Smooth muscle cell (in vitro differentiated cells): ENCODE results near the gene URM1. TPM values are rescaled to one million over a fixed set of nuclear protein-coding genes. Genes with fewer than 3 reads are reported as not detected.
"Not testable (repeated sequence)": the region's sequence is repeated elsewhere in the genome, so short reads cannot be mapped to it uniquely, and the experiment has no call there.

Experiments used
- DNase-seq: peaks from one replicate; lab custom pipeline; 2025; ENCODE audit not compliant: unreplicated experiment; lab: John Stamatoyannopoulos, UW
- H2AFZ ChIP-seq: fragments of 200-600 bp; sonication (generic); 2 replicates; pipeline ENCODE4 v1.6.0; 2016; ENCODE audit warnings: antibody characterized with exemption, low read depth, mild to moderate bottlenecking
- H3F3A ChIP-seq: fragments of 200-600 bp; sonication (generic); 2 replicates; pipeline ENCODE4 v1.6.0; 2017; ENCODE audit warnings: antibody characterized with exemption, low read depth
- H3K27ac ChIP-seq: fragments of 200-600 bp; sonication (generic); 2 replicates; pipeline ENCODE4 v1.5.1; 2016; ENCODE audit warnings: low read depth, mild to moderate bottlenecking
- H3K27me3 ChIP-seq: fragments of 200-600 bp; sonication (generic); 2 replicates; pipeline ENCODE4 v1.6.1; 2016; ENCODE audit warnings: low read depth, mild to moderate bottlenecking
- H3K36me3 ChIP-seq: fragments of 200-600 bp; sonication (generic); 2 replicates; pipeline ENCODE4 v1.5.1; 2016; ENCODE audit warnings: low read depth
- H3K4me1 ChIP-seq: fragments of 200-600 bp; sonication (generic); 2 replicates; pipeline ENCODE4 v1.5.1; 2016; ENCODE audit warnings: low read depth
- H3K4me2 ChIP-seq: fragments of 200-600 bp; sonication (generic); 2 replicates; pipeline ENCODE4 v1.6.0; 2016; ENCODE audit warnings: mild to moderate bottlenecking
- H3K4me3 ChIP-seq: fragments of 200-600 bp; sonication (generic); 2 replicates; pipeline ENCODE4 v1.5.1; 2016; ENCODE audit warnings: mild to moderate bottlenecking
- H3K79me2 ChIP-seq: fragments of 200-600 bp; sonication (generic); 2 replicates; pipeline ENCODE4 v1.6.0; 2016; ENCODE audit warnings: low read depth, mild to moderate bottlenecking
- H3K9ac ChIP-seq: fragments of 200-600 bp; sonication (generic); 2 replicates; pipeline ENCODE4 v1.6.0; 2016; ENCODE audit warnings: low read depth
- H3K9me3 ChIP-seq: fragments of 200-600 bp; sonication (generic); replicated peaks from 2 replicates; pipeline ENCODE4 v1.5.1; 2016; ENCODE audit warnings: low read depth
- H4K20me1 ChIP-seq: fragments of 200-600 bp; sonication (generic); 2 replicates; pipeline ENCODE4 v1.6.0; 2016; ENCODE audit warnings: low read depth
- WGBS: methylation state at CpG from one replicate; pipeline ENCODE4 v1.1.7; 2016; ENCODE audit warnings: low lambda C conversion rate; 5-methylcytosine and 5-hydroxymethylcytosine counted together
- polyA plus RNA-seq: library from polyadenylated mRNA; unstranded; fragments of >200 nt; fragmentation: Nextera tagmentation; extraction: Ambion mirVana; gene quantifications from 2 replicates; pipeline ENCODE4 v1.2.1, GENCODE V29; 2016
- total RNA-seq: library from RNA; depleted of rRNA; stranded (reverse); fragments of >200 nt; gene quantifications from 2 replicates; pipeline ENCODE4 v1.2.3, GENCODE V29; 2014
- TF ChIP-seq, protein P1 (sequence below): fragments of 200-600 bp; sonication (generic); IDR thresholded peaks from 2 replicates; pipeline ENCODE4 v1.5.1; 2017; ENCODE audit warnings: borderline replicate concordance, mild to moderate bottlenecking, antibody characterized with exemption; ENCODE audit not compliant: insufficient read depth, poor library complexity, severe bottlenecking

Gene URM1
- total and polyA plus RNA-seq, 2 experiments from 2014 or later, result 27.3 to 48.7 TPM

DNA sequence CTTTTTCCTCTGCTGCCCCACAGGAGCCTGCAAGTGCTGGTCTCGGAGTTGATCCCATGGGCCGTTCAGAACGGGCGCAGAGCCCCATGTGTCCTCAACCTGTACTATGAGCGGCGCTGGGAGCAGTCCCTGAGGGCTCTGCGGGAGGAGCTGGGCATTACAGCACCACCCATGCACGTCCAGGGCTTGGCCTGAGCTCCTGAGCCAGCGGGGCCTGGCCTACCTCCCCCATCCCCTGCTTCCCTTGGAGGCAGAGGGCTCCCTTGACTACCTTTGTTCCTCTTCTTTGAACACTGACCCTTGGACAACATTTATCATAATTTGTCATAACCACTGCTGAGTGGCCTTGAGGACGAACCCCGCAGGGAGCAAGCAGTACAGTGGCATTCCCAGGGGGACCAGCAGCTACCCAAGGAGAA lies 37.7 kb upstream of the URM1 start:
- H3F3A ChIP-seq, result no peaks in the 10 kb centered on the region

DNA sequence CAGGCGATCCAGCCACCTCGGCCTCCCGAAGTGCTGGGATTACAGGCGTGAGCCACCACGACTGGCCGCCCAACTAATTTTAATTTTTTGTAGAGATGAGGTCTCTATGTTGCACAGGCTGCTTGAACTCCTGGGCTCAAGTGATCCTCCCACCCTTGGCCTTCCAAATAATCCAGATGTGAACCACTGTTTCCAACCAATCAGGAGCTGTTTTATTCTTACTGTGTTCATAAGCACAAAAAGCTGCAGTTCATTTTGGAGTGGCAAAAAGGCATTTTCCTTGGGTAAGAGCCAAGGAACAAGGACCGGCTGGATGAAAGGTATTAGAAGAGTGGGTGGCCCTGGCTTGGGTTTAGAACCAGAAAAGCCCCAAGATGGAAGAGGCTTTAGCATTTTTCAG lies 36.0 kb upstream of the URM1 start:
- H3K9me3 ChIP-seq, result no peaks in the 10 kb centered on the region
- WGBS, result 90% methylated on average over 7 of the region's 7 CpGs
- TF ChIP-seq, protein P1, sequence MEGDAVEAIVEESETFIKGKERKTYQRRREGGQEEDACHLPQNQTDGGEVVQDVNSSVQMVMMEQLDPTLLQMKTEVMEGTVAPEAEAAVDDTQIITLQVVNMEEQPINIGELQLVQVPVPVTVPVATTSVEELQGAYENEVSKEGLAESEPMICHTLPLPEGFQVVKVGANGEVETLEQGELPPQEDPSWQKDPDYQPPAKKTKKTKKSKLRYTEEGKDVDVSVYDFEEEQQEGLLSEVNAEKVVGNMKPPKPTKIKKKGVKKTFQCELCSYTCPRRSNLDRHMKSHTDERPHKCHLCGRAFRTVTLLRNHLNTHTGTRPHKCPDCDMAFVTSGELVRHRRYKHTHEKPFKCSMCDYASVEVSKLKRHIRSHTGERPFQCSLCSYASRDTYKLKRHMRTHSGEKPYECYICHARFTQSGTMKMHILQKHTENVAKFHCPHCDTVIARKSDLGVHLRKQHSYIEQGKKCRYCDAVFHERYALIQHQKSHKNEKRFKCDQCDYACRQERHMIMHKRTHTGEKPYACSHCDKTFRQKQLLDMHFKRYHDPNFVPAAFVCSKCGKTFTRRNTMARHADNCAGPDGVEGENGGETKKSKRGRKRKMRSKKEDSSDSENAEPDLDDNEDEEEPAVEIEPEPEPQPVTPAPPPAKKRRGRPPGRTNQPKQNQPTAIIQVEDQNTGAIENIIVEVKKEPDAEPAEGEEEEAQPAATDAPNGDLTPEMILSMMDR, result no peak

More for the DNA sequence above, 37.7 kb upstream of the URM1 start:
- 94% methylated on average over 11 of the region's 11 CpGs for WGBS
- Histone ChIP-seq H3K4me1 (no peaks in the 10 kb centered on the region), H3K4me3 (no peak overlapping the region), H2AFZ (no peak overlapping the region), H3K79me2 (no peaks in the 10 kb centered on the region), H3K36me3 (no peaks in the 10 kb centered on the region), H4K20me1 (no peaks in the 10 kb centered on the region), H3K9me3 (no peaks in the 10 kb centered on the region), H3K27me3 (no peaks in the 10 kb centered on the region), H3K4me2 (no peak overlapping the region), H3K27ac (no peak overlapping the region), H3K9ac (no peak overlapping the region)
- TF ChIP-seq, protein P1, result no peak
- no peak for DNase-seq

DNA sequence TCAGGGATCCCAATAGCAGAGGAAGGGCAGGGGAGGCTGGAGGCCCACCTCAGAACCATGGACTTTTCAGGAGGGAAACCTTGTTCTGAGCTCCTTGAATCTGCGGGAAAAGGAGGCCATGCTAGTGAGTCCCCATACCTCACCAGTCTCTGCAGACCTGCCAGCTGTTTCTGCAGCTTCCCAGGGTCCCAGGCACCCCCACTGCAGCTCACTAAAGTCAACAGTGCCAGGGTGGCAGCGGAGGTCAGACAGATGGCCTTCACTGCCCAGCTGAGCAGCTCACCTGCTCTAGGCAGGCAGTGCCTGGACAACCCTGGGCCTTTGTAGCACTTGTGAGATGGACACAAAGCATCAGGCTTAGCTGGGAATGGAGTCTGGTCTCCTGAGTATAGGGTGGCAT lies 35.3 kb upstream of the URM1 start:
- H3F3A ChIP-seq, result no peaks in the 10 kb centered on the region
- no peak overlapping the region for H3K4me3 ChIP-seq
- no peak overlapping the region for H3K27ac ChIP-seq
- no peaks in the 10 kb centered on the region for H3K9me3 ChIP-seq
- no peaks in the 10 kb centered on the region for H3K4me1 ChIP-seq
- H3K27me3 ChIP-seq, result no peaks in the 10 kb centered on the region
- 93% methylated on average over 2 of the region's 2 CpGs for WGBS
- no peak for DNase-seq
- H3K9ac ChIP-seq, result no peak overlapping the region
- H4K20me1 ChIP-seq, result no peaks in the 10 kb centered on the region
- no peaks in the 10 kb centered on the region for H3K79me2 ChIP-seq
- H2AFZ ChIP-seq, result no peak overlapping the region
- TF ChIP-seq, protein P1, result no peak
- H3K4me2 ChIP-seq, result no peak overlapping the region
- no peaks in the 10 kb centered on the region for H3K36me3 ChIP-seq

More for the DNA sequence above, 36.0 kb upstream of the URM1 start:
- H4K20me1 ChIP-seq, result no peaks in the 10 kb centered on the region
- H3K4me3 ChIP-seq, result no peak overlapping the region
- no peaks in the 10 kb centered on the region for H3K4me1 ChIP-seq
- H3K4me2 ChIP-seq, result no peak overlapping the region
- H3K27ac ChIP-seq, result no peak overlapping the region
- no peak for DNase-seq
- no peaks in the 10 kb centered on the region for H3K79me2 ChIP-seq
- no peaks in the 10 kb centered on the region for H3F3A ChIP-seq
- no peaks in the 10 kb centered on the region for H3K27me3 ChIP-seq
- no peak overlapping the region for H2AFZ ChIP-seq
- H3K9ac ChIP-seq, result no peak overlapping the region
- no peaks in the 10 kb centered on the region for H3K36me3 ChIP-seq

GRCh38 chr9:128337936-128338335 lies 33.2 kb upstream of the URM1 start:
- no peak overlapping the region for H3K4me3 ChIP-seq
- no peak overlapping the region for H2AFZ ChIP-seq
- TF ChIP-seq, protein P1, result no peak
- H3K4me2 ChIP-seq, result no peak overlapping the region
- no peaks in the 10 kb centered on the region for H3K27me3 ChIP-seq
- no peaks in the 10 kb centered on the region for H4K20me1 ChIP-seq
- H3K9ac ChIP-seq, result no peak overlapping the region
- no peaks in the 10 kb centered on the region for H3K9me3 ChIP-seq
- H3K36me3 ChIP-seq, result no peaks in the 10 kb centered on the region
- 96% methylated on average over 7 of the region's 7 CpGs for WGBS
- no peaks in the 10 kb centered on the region for H3K4me1 ChIP-seq
- no peaks in the 10 kb centered on the region for H3F3A ChIP-seq
- no peaks in the 10 kb centered on the region for H3K79me2 ChIP-seq
- DNase-seq, result no peak
- H3K27ac ChIP-seq, result no peak overlapping the region

DNA sequence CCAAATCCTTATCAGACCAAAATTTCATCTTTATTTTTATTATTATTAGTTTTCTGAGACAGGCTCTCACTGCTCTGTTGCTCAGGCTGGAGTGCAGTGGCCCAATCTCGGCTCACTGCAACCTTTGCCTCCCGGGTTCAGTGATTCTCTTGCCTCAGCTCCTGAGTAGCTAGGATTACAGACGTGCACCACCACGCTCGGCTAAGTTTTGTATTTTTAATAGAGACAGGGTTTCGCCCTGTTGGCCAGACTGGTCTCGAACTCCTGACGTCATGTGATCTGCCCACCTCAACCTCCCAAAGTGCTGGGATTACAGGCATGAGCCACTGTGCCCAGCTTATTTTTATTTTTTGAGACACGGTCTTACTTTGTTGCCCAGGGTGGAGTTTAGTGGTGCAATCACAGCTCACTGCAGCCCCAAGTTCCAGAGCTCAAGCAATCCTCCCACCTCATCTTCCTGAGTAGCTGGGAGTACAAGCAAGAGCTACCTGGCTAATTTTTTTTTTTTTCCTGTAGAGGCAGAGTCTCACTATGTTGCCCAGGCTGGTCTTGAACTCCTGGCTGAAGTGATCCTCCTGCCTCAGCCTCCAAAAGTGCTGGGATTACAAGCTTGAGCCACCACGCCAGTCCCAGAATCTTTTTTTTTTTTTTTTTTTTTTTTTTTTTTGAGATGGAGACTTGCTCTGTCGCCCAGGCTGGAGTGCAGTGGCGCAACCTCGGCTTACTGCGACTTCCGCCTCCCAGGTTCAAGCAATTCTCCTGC lies 32.1 kb upstream of the URM1 start:
- H2AFZ ChIP-seq, DNase-seq, H3K27me3 ChIP-seq, H3F3A ChIP-seq, H3K9me3 ChIP-seq, H3K79me2 ChIP-seq, H3K36me3 ChIP-seq, H3K4me3 ChIP-seq, H3K4me1 ChIP-seq, H3K9ac ChIP-seq, H3K4me2 ChIP-seq, H4K20me1 ChIP-seq, H3K27ac ChIP-seq: not testable (repeated sequence)
- 95% methylated on average over 15 of the region's 15 CpGs for WGBS
